ENCODE data around the gene MYH11. TPM values are rescaled to one million over a fixed set of nuclear protein-coding genes. Genes with fewer than 3 reads are reported as not detected.

The MYH11 gene
- total and polyA plus RNA-seq, 8 donors = 1.6 to 24.7 (median 5.0) TPM

DNA sequence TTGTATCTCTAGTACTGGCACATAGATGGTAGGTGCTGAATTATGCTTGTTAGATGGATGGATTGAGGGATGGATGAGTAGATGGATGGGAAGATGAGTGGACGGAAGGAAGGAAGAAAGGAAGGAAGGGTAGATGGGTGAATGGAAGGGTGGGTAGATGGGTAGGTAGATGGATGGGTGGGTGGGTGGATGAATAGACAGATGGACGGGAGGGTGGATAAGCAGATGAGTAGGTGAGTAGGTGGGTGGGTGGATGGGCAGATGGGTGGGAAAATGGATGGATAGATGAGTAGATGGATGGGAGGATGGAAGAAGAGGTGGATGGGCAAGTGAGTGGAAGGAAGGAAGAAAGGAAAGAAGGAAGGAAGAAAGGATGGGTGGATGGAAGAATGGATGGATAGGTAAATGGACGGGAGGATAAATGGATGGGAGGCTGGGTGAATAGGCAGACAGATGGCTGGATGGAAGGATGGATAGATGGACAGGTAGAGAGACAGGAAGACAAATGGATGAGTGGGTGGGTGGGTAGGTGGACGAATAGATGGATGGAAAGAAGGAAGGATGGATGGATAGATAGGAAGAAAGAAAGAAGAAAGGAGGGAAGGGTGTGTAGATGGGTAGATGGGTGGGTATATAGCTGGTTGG, 56.9 kb downstream of the MYH11 start:
- intact Hi-C loops (cut with DNase I) = no loop called here
- FAIRE-seq = no peak
- Histone ChIP-seq H3K27ac (no peak overlapping the region), H3K36me3 (no peaks in the 10 kb centered on the region), H3K4me3 (no peak overlapping the region), H3K9me3 (no peaks in the 10 kb centered on the region), H3K4me1 (no peaks in the 10 kb centered on the region), H3K27me3 (no peaks in the 10 kb centered on the region)
- ATAC-seq = no peak
- TF ChIP-seq, protein P1, sequence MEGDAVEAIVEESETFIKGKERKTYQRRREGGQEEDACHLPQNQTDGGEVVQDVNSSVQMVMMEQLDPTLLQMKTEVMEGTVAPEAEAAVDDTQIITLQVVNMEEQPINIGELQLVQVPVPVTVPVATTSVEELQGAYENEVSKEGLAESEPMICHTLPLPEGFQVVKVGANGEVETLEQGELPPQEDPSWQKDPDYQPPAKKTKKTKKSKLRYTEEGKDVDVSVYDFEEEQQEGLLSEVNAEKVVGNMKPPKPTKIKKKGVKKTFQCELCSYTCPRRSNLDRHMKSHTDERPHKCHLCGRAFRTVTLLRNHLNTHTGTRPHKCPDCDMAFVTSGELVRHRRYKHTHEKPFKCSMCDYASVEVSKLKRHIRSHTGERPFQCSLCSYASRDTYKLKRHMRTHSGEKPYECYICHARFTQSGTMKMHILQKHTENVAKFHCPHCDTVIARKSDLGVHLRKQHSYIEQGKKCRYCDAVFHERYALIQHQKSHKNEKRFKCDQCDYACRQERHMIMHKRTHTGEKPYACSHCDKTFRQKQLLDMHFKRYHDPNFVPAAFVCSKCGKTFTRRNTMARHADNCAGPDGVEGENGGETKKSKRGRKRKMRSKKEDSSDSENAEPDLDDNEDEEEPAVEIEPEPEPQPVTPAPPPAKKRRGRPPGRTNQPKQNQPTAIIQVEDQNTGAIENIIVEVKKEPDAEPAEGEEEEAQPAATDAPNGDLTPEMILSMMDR (IDR thresholded peaks at IDR 0.05) = no peak
- no peak for DNase-seq
- WGBS, 2 donors = 61 to 69% methylated on average over 4 of the region's 4 CpGs

GRCh38 chr16:15798671-15799070, 58.2 kb downstream of the MYH11 start:
- no peak for ATAC-seq
- DNase-seq = no peak
- 81% methylated on average over 5 of the region's 5 CpGs for WGBS, 2 donors
- no peaks in the 10 kb centered on the region for H3K4me1 ChIP-seq
- H3K9me3 ChIP-seq = no peaks in the 10 kb centered on the region
- TF ChIP-seq, protein P1 (IDR thresholded peaks at IDR 0.05) = no peak
- intact Hi-C loops (cut with DNase I) = no loop called here
- no peaks in the 10 kb centered on the region for H3K36me3 ChIP-seq
- H3K27me3 ChIP-seq = no peaks in the 10 kb centered on the region
- FAIRE-seq = no peak
- no peak overlapping the region for H3K4me3 ChIP-seq
- no peak overlapping the region for H3K27ac ChIP-seq

DNA sequence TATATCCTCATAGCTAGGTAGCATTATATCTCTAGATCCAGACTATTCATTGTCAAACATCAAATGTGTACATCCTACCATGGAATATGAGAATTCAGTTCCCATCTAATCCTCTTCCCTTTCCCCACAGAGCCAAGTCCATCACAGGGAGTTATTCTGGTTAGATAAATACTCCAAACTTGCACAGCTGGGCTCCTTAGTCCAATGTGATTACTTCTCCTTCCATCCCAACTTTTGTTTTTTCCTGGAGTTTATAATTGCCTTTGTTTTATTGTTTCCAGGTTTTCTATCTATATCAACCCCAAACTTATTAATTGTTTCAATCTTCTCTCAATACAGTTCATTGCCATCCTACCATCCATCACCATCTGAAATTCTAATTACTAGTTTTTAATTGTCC, 59.9 kb downstream of the MYH11 start:
- intact Hi-C loops (cut with DNase I) = no loop called here
- Histone ChIP-seq H3K27ac (no peak overlapping the region), H3K4me3 (no peak overlapping the region), H3K9me3 (no peaks in the 10 kb centered on the region), H3K27me3 (no peaks in the 10 kb centered on the region), H3K36me3 (no peaks in the 10 kb centered on the region), H3K4me1 (no peaks in the 10 kb centered on the region)
- TF ChIP-seq, protein P1 (IDR thresholded peaks at IDR 0.05) = no peak
- no peak for FAIRE-seq
- ATAC-seq = no peak
- DNase-seq = no peak

GRCh38 chr16:15795615-15796014, 61.2 kb downstream of the MYH11 start:
- no peaks in the 10 kb centered on the region for H3K4me1 ChIP-seq
- no peak overlapping the region for H3K27ac ChIP-seq
- DNase-seq (no peak), FAIRE-seq (no peak), ATAC-seq (no peak)
- no peaks in the 10 kb centered on the region for H3K9me3 ChIP-seq
- TF ChIP-seq, protein P1 (IDR thresholded peaks at IDR 0.05) = no peak
- 84 to 92% methylated on average over 1 of the region's 1 CpG for WGBS, 2 donors
- no peaks in the 10 kb centered on the region for H3K36me3 ChIP-seq
- intact Hi-C loops (cut with DNase I) = no loop called here
- H3K4me3 ChIP-seq = no peak overlapping the region
- H3K27me3 ChIP-seq = no peaks in the 10 kb centered on the region

GRCh38 chr16:15792563-15792971, 64.3 kb downstream of the MYH11 start:
- no peak overlapping the region for H3K4me3 ChIP-seq
- no peaks in the 10 kb centered on the region for H3K4me1 ChIP-seq
- TF ChIP-seq, protein P1 (IDR thresholded peaks at IDR 0.05) = no peak
- WGBS, 2 donors = 83 to 85% methylated on average over 5 of the region's 5 CpGs
- no peaks in the 10 kb centered on the region for H3K9me3 ChIP-seq
- DNase-seq (no peak), FAIRE-seq (no peak), ATAC-seq (no peak)
- H3K36me3 ChIP-seq = no peaks in the 10 kb centered on the region
- H3K27ac ChIP-seq = no peak overlapping the region
- H3K27me3 ChIP-seq = no peaks in the 10 kb centered on the region
- intact Hi-C loops (cut with DNase I) = no loop called here

All from pancreas (tissue), 10 donors.